ENCODE data around the gene NCOA7.
"Not testable (repeated sequence)": the region's sequence is repeated elsewhere in the genome, so short reads cannot be mapped to it uniquely, and the experiment has no call there.

The NCOA7 gene

GRCh38 chr6:125911051-125911451 is 120.3 kb downstream of the NCOA7 start:
- H3K4me3 Mint-ChIP-seq = peak overlapping the region; percentile 26
- not testable (repeated sequence) for ATAC-seq; H3K9me3 Mint-ChIP-seq; DNase-seq (ENCODE audit: low spot score in 2 of 2)
- peaks cover 33% of the 10 kb centered on the region for H3K4me1 Mint-ChIP-seq
- peaks cover 37% of the 10 kb centered on the region for H3K36me3 Mint-ChIP-seq
- H3K27ac Mint-ChIP-seq = peak overlapping the region; percentile 35

- not testable (repeated sequence) for H3K9me3 Mint-ChIP-seq; ATAC-seq; H3K27ac Mint-ChIP-seq; H3K4me3 Mint-ChIP-seq; DNase-seq (ENCODE audit: low spot score in 2 of 2)
- Mint-ChIP-seq H3K36me3 (peaks cover 44% of the 10 kb centered on the region), H3K4me1 (peaks cover 30% of the 10 kb centered on the region)
These were observed 121.7 kb downstream of the NCOA7 start for GRCh38 chr6:125912430-125912829.

DNA sequence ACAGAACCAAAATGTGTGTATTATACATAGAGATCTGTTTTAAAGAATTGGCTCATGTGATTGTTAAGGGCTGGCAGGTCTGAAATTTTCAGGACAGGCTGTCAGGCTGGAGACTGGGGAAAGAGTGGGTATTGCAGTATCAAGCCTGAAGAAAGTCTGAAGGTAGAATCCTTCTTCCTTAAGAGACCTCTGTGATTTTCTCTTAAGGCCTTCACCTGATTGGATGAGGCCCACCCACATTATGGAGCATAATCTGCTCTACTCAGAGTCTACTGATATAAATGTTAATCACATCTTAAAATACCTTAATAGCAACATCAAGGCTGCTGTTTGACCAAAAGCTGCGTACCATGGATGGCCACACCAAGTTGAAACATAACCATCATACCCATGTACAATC is 122.4 kb downstream of the NCOA7 start:
- Mint-ChIP-seq H3K9me3 (peaks cover 3% of the 10 kb centered on the region), H3K36me3 (peaks cover 46% of the 10 kb centered on the region), H3K4me3 (no peak overlapping the region), H3K27ac (no peak overlapping the region), H3K4me1 (peaks cover 37% of the 10 kb centered on the region)
- DNase-seq (ENCODE audit: low spot score in 2 of 2) (no peak), ATAC-seq (no peak)

DNA sequence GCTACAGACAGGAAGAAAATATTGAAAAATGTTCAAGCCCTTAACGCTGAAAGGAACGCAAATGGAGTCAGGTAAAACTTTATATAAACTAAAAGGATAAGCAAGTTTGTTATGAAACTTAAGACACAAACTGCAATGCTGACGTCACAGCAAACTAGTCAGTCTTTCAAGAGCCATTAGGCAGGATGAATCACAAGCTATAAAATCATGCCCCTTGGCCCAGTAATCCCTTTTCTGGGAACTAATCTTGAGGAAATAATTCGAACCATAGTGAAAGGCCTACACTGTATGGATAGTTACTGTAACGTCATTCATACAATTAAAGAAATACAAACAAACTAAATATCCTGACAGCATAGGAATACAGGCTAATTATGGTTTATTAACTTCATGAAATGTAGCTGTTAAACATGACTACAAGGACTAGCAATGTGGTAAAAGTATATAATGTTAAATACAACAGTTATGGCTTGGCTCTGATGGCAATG is 123.1 kb downstream of the NCOA7 start:
- Mint-ChIP-seq H3K27ac (no peak overlapping the region), H3K36me3 (peaks cover 54% of the 10 kb centered on the region)

DNA sequence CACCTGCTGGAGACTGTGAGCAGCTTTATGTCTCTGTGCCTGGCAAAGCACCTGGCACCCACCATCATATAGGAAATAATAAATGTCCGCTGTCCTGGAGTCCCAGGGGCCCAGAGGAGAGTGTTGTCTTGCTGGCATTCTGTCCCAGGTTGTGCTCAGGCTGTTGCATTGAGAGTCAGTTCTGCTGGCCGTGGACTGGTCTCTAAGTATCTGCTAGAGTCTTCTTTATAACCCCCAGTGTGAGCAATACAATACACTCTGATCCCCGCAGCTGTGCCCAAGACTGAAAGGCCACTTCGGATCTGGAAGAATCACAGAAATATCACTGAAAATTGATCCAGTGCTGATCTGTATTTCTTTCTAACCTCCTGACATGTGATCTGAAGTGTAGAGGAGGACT is 127.5 kb downstream of the NCOA7 start:
- ATAC-seq (no peak), DNase-seq (ENCODE audit: low spot score in 2 of 2) (peak in 1 of 2 donors; percentile 46)
- H3K9me3 Mint-ChIP-seq = no peaks in the 10 kb centered on the region
- H3K27ac Mint-ChIP-seq = peak overlapping the region; percentile 88
- peaks cover 81% of the 10 kb centered on the region for H3K36me3 Mint-ChIP-seq
- peak overlapping the region; percentile 59 for H3K4me3 Mint-ChIP-seq
- peaks cover 25% of the 10 kb centered on the region for H3K4me1 Mint-ChIP-seq

More for the DNA sequence above, 123.1 kb downstream of the NCOA7 start:
- DNase-seq (ENCODE audit: low spot score in 2 of 2) (no peak), ATAC-seq (no peak)
- Mint-ChIP-seq H3K9me3 (peaks cover 3% of the 10 kb centered on the region), H3K4me1 (peaks cover 44% of the 10 kb centered on the region), H3K4me3 (no peak overlapping the region)

- ATAC-seq (peak; percentile 93), DNase-seq (ENCODE audit: low spot score in 2 of 2) (peak in 1 of 2 donors; percentile 62)
- Mint-ChIP-seq H3K4me1 (peaks cover 30% of the 10 kb centered on the region), H3K36me3 (peaks cover 88% of the 10 kb centered on the region), H3K9me3 (no peaks in the 10 kb centered on the region), H3K27ac (peak overlapping the region; percentile 88), H3K4me3 (peak overlapping the region; percentile 59)
These were observed 128.2 kb downstream of the NCOA7 start for GRCh38 chr6:125918681-125919566.

DNA sequence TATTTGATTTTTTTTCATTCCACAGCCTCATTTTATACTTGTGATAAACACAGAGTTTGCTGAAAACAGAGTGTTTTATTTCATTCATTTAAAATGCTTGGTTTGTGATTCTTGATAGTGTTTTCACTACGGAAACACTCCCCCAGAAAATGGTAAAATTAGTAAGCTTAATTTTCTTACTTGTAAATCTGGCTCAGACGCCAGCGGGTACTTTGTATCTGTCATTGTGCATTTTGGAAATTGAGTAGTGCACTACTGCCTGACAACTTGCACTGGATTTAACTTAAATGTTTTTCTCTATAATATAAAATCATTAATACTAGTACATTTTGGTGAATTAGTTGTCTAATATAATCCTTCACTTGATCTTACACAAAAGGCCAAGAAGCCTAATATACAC is 128.9 kb downstream of the NCOA7 start:
- H3K36me3 Mint-ChIP-seq = peaks cover 94% of the 10 kb centered on the region
- peaks cover 30% of the 10 kb centered on the region for H3K4me1 Mint-ChIP-seq
- DNase-seq (ENCODE audit: low spot score in 2 of 2) (no peak), ATAC-seq (no peak)
- peak overlapping the region; percentile 88 for H3K27ac Mint-ChIP-seq
- no peaks in the 10 kb centered on the region for H3K9me3 Mint-ChIP-seq
- H3K4me3 Mint-ChIP-seq = peak overlapping the region; percentile 59

DNA sequence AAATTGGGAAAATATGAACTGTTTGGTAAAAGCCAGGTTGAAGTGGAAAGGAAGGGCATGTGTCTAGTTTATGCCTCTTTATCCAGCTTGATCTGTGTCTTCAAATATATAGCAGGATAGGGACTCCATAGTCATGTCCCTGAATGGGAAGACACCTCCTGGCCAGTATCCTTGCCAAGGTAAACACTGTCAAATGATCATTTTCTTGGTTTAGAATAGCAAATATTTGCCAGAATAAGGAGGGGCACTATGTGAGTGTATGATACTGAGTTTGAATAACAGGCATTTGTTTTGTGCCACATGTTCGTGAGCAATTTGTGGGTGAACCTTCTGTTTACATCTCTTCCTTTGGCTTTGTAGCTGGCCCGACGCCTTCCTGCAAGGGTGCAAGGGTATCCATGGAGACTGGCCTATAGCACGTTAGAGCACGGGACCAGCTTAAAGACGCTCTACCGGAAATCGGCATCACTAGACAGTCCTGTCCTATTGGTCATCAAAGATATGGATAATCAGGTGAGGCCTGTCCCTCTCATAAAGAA is 131.6 kb downstream of the NCOA7 start:
- peak overlapping the region; percentile 26 for H3K27ac Mint-ChIP-seq
- DNase-seq (ENCODE audit: low spot score in 2 of 2) (no peak), ATAC-seq (no peak)
- H3K4me3 Mint-ChIP-seq = no peak overlapping the region
- H3K36me3 Mint-ChIP-seq = peaks cover 92% of the 10 kb centered on the region
- peaks cover 26% of the 10 kb centered on the region for H3K4me1 Mint-ChIP-seq
- no peaks in the 10 kb centered on the region for H3K9me3 Mint-ChIP-seq

DNA sequence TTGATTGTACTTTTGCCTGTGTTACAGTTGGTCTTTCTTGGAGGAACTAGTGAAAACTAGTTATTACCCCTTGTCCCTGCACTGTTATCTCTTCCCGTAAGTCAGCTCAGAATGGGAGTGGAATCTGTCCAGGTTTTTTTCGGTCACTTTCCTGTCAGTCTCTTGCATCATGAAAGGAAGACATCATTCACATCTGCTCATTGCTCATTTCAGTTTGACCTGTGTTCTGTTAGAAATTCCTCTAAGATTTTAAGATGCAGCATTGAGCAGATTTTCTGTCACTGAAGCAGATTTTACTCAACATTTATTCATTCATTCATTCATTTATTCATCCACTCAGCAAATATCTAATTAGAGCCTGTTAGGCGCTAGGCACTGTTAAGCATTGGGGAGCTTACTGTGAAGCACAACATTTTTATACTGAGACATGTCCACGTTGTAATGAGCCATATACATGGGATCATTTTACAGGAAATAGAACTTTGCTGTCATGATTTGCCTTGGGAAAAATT is 132.7 kb downstream of the NCOA7 start:
- Mint-ChIP-seq H3K9me3 (no peaks in the 10 kb centered on the region), H3K27ac (peak overlapping the region; percentile 26), H3K4me1 (peaks cover 16% of the 10 kb centered on the region), H3K4me3 (no peak overlapping the region), H3K36me3 (peaks cover 97% of the 10 kb centered on the region)
- DNase-seq (ENCODE audit: low spot score in 2 of 2) (no peak), ATAC-seq (no peak)

DNA sequence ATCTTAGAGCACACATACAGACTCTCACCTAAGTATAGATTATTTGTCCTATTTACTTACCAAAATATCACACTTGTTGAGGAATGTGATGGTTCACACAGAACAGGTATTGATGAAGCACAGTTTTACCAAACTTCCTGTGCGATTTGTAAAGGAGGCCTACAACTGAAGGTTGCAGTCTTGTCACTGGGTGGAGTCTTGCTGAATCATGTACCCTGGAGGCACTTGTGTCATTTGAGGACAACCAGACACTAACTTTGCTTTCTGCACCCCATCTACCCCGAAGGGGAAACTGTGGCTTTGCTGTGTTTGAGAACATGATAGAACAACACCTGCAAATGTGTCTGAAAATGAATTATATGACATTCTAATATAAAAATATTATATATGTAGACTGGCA is 133.4 kb downstream of the NCOA7 start:
- H3K9me3 Mint-ChIP-seq = no peaks in the 10 kb centered on the region
- no peak overlapping the region for H3K27ac Mint-ChIP-seq
- no peak for DNase-seq (ENCODE audit: low spot score in 2 of 2)
- no peak overlapping the region for H3K4me3 Mint-ChIP-seq
- ATAC-seq = peak; percentile 65
- peaks cover 97% of the 10 kb centered on the region for H3K36me3 Mint-ChIP-seq
- H3K4me1 Mint-ChIP-seq = peaks cover 9% of the 10 kb centered on the region

DNA sequence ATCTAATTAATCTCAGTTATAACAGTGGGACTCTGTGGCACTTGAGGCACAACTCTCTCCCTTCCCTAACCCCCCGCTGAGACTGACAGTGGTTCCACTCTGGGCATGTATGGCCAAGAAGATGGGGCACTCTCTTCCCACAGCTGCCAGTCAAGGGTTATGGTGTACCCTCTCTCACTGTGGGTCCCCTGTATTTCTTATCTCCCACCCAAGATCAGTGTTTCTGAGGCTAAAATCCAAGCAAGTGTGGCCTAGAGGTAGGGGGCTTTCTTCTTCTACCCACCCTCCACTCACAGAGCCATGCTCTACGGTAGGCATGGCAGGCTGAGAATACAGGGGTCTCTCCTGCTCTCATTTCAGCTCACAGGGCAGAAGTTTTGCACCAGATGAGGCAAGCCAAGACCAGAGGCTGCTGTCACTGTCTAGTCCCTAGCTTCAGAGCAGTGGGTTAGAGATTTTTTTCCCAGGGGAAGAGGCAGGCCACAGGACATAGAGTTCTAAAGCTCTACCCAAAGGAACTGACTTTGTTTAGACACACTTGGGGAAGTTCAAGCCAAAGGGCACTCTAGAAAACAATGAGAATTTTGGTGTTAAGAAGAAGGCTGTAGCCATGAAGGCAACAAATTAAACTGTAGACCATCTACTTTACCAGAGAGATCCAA is 134.1 kb downstream of the NCOA7 start:
- H3K36me3 Mint-ChIP-seq = peaks cover 91% of the 10 kb centered on the region
- no peak overlapping the region for H3K4me3 Mint-ChIP-seq
- DNase-seq (ENCODE audit: low spot score in 2 of 2) (no peak), ATAC-seq (no peak)
- H3K27ac Mint-ChIP-seq = no peak overlapping the region
- H3K4me1 Mint-ChIP-seq = peaks cover 5% of the 10 kb centered on the region
- no peaks in the 10 kb centered on the region for H3K9me3 Mint-ChIP-seq

DNA sequence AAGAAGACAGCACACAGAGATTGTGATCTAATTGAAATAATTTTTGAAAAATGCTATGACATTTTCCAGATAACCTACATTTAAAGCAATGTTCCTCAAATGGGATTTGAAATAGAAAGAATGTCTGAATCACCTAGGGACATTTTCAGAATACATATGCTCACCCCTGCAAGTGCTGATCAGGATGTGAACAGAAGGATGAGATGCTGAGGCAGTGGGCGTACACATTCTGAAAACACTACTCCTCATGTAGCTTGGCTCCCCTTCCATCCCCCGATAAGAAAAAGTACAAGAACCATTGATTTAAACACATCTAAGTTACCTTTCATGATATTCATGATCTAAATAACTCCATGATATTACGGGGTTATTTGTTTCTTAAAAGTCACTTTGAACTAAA is 136.0 kb downstream of the NCOA7 start:
- no peak for ATAC-seq
- H3K27ac Mint-ChIP-seq = no peak overlapping the region

DNA sequence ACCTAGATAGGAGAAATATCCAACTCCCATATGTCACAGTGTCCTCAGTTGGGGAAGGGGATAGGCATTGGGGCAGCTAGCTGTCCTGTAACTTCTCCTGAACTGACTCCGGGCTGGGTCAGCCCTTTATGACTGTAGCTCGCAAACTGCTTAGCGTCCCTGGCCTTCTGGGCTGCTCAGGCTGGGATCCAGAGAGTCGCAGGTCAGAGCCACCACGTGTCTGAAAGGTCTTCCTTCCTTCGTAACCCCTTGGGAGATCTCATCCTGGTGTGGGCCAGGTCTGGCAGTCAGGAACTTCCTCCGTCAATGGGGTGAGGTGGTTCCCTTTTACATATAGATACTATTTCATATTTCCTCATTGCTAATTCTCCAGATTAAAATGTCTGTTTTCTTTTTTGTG is 137.0 kb downstream of the NCOA7 start:
- DNase-seq (ENCODE audit: low spot score in 2 of 2) = no peak
- H3K4me3 Mint-ChIP-seq = no peak overlapping the region
- H3K4me1 Mint-ChIP-seq = peaks cover 20% of the 10 kb centered on the region
- peaks cover 68% of the 10 kb centered on the region for H3K36me3 Mint-ChIP-seq
- ATAC-seq = no peak
- H3K9me3 Mint-ChIP-seq = peaks cover 3% of the 10 kb centered on the region
- H3K27ac Mint-ChIP-seq = peak overlapping the region; percentile 26

More for the DNA sequence above, 136.0 kb downstream of the NCOA7 start:
- peaks cover under 1% of the 10 kb centered on the region for H3K9me3 Mint-ChIP-seq
- H3K36me3 Mint-ChIP-seq = peaks cover 78% of the 10 kb centered on the region
- no peak for DNase-seq (ENCODE audit: low spot score in 2 of 2)
- H3K4me1 Mint-ChIP-seq = peaks cover 13% of the 10 kb centered on the region
- H3K4me3 Mint-ChIP-seq = no peak overlapping the region

DNA sequence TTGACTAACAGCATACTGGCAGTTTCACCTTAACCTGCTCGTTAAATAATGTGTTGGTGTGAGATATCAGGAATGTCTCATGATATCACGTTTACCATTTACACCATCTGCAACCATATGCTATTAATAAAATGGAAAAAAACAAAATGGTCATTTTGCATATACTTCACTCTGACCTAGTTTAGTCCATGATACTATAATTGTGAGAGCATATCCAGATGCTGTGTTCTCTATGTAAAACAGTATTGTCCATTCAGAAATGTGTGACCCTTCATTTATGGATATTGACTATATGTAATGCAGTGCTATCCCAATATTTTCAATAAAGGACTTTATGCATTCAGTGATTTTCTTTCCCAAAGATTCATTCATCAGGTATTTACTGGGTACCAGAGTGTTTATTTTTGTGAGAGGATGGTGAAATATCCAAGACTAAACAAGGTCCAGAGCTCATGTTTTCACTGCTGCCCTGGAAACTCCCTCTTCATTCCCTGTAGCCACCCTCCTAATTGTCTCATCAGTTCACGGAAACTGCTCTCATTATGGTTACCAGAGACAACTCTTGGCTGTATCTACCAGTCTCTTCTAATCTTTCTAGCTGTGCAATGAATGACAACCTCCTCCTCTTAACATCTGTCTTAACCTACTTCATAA is 140.1 kb downstream of the NCOA7 start:
- Mint-ChIP-seq H3K9me3 (peaks cover 3% of the 10 kb centered on the region), H3K36me3 (peaks cover 40% of the 10 kb centered on the region), H3K4me1 (peaks cover 15% of the 10 kb centered on the region), H3K4me3 (no peak overlapping the region), H3K27ac (peak overlapping the region; percentile 84)
- ATAC-seq = no peak
- DNase-seq (ENCODE audit: low spot score in 2 of 2) = no peak
